A673 (cell line): ENCODE results near the gene SIVA1.

Experiments used
- EZH2 ChIP-seq: fragments of 200-600 bp; sonication (generic); IDR thresholded peaks from 2 replicates; pipeline ENCODE4 v1.6.1; 2017; ENCODE audit warnings: borderline replicate concordance, low read depth, mild to moderate bottlenecking, mixed read lengths, antibody characterized with exemption, low read length; ENCODE audit not compliant: poor library complexity, severe bottlenecking
- TF ChIP-seq, protein P1 (sequence below): fragments of 300-800, 200-600 bp; sonication (generic); conservative IDR thresholded peaks from 2 replicates; pipeline ENCODE4 v1.5.1; 2017; ENCODE audit warnings: low read depth, mild to moderate bottlenecking, antibody characterized with exemption, low read length, moderate library complexity, mixed read lengths

DNA sequence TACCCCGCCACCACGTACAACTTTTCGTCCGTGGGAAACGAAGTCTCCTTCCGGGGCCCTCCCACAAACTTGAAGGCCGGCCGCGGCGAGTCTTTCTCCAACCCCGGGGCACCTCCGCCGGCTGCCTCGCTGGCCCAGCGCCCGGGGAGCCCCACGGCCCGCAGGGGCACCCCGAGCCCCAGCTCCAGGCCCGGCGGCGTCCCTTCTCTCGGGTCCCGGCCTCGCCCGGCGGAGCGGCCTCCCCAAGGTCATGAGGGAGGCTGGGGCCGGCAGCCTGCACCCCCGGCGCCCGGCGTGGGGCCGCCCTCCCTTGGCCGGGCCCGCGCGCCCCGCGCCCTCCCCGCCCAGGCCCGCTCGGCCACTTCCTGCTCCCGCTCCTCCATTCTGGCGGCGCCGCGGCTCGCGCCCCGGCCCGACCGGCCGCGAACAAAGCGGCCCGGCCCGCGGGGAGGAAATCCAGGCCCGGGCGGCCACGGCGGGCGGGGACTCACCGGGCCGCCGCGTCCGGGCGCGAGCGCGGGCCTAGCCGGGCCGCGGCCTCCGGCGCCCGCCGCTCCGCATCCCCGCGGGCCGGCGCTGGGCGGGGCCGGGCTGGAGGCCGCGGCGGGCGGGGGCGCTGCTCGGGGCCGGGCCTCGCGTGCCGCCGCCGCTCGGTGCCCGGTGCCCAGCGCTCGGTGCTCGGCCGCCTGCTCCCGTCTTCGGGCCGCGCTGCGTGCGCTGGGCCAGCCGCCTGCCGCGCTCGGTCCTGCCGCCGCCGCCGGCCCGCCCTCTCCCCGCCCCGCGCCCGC, 42.2 kb downstream of the SIVA1 start, which contains the start of gene AKT1:
- TF ChIP-seq, protein P1, sequence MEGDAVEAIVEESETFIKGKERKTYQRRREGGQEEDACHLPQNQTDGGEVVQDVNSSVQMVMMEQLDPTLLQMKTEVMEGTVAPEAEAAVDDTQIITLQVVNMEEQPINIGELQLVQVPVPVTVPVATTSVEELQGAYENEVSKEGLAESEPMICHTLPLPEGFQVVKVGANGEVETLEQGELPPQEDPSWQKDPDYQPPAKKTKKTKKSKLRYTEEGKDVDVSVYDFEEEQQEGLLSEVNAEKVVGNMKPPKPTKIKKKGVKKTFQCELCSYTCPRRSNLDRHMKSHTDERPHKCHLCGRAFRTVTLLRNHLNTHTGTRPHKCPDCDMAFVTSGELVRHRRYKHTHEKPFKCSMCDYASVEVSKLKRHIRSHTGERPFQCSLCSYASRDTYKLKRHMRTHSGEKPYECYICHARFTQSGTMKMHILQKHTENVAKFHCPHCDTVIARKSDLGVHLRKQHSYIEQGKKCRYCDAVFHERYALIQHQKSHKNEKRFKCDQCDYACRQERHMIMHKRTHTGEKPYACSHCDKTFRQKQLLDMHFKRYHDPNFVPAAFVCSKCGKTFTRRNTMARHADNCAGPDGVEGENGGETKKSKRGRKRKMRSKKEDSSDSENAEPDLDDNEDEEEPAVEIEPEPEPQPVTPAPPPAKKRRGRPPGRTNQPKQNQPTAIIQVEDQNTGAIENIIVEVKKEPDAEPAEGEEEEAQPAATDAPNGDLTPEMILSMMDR, result no peak
- TF ChIP-seq EZH2, result no peak
